ENCODE measurements around the gene FAM167B. TPM values are rescaled to one million over a fixed set of nuclear protein-coding genes. Genes with fewer than 3 reads are reported as not detected.

FAM167B gene
- total RNA-seq, 1 experiment from 2014 or later, result 1.3 TPM

DNA sequence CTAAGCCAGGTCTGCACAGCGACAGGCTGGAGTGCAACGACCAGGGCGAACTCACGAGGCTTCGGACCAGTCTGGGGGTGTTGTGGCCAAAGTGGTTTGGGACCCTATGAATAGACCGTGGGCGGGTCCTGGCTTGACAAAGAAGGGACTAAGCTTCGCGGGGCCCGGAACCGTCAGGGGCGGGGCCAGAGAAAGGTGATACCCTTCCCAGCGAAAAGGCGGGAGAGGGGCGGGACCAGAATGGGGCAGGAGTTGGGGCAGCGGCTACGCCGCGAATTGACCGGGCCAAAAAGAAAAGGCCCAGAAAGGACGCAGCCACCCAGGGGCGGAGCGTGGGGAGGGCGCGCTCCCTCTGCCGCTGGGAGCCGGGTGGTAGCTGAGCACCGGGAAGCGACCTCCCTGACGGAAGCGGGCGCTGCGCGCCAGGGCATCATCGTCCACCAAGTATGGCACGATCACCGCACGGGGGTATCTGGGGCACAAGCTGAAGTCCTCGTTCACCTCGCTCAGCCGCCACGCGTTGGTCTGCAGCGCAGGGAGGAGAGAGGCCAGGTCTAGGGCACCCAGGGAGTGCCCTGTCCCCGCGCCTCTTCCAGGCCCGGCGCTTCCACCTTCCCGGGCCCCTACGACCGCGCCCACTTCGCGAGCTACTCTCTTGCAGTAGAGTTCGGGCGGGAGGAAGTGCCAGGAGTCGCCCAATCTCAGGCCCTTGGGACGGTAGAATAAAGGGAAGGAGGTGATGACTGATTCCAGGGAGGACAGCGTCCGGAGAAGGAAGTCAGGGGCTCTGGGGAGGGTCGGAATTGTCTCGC, 6.7 kb upstream of the FAM167B start:
- Histone ChIP-seq H3K4me1 (ENCODE audit: insufficient read depth, low read length) (peaks cover 31% of the 10 kb centered on the region), H3K27me3 (ENCODE audit: low read length) (no peaks in the 10 kb centered on the region), H3K36me3 (ENCODE audit: low read depth, low read length) (no peaks in the 10 kb centered on the region), H3K4me2 (ENCODE audit: low read length) (peak overlapping the region; percentile 95), H3K9ac (ENCODE audit: low read length) (peak overlapping the region; percentile 56), H3K9me2 (replicated peaks; ENCODE audit: low read length) (no peaks in the 10 kb centered on the region), H3F3A (ENCODE audit: low read length, unreplicated experiment) (peaks cover 6% of the 10 kb centered on the region), H3K79me2 (ENCODE audit: low read length) (no peaks in the 10 kb centered on the region), H3K27ac (ENCODE audit: low read length) (peak overlapping the region; percentile 29), H3K4me3 (ENCODE audit: low read length) (peak overlapping the region; percentile 81), H3K9me3 (ENCODE audit: low read length) (no peaks in the 10 kb centered on the region), H4K20me1 (ENCODE audit: low read length) (no peaks in the 10 kb centered on the region), H2AFZ (ENCODE audit: low read length) (peak overlapping the region; percentile 82)
- intact Hi-C loops (cut with micrococcal nuclease), result loop anchor here (2.0 to 5.0 kb wide), 2 partner anchors 52 to 92 kb away; partner anchors contain the start of gene HDAC1
- CTCF ChIA-PET, result interaction anchor here (0.9 to 1.9 kb wide), 3 partner anchors 24 to 81 kb away, joined by 4 to 17 read pairs (median 8); no protein-coding TSS in a partner anchor
- BruUV-seq (replicated peaks), result TSS peak; percentile 70
- POLR2A ChIA-PET (ENCODE audit: unreplicated experiment), result interaction anchor here (0.5 to 1.1 kb wide), 5 partner anchors 25 to 82 kb away, joined by 3 to 5 read pairs (median 3); no protein-coding TSS in a partner anchor
- ATAC-seq, result peak; percentile 63
- TF ChIP-seq EZH2phosphoT487 (IDR thresholded peaks at IDR 0.05; ENCODE audit: borderline replicate concordance, low read length) (no peak), EZH2 (IDR thresholded peaks at IDR 0.05; ENCODE audit: low read length, unreplicated experiment) (no peak)
- TF ChIP-seq, protein P1, sequence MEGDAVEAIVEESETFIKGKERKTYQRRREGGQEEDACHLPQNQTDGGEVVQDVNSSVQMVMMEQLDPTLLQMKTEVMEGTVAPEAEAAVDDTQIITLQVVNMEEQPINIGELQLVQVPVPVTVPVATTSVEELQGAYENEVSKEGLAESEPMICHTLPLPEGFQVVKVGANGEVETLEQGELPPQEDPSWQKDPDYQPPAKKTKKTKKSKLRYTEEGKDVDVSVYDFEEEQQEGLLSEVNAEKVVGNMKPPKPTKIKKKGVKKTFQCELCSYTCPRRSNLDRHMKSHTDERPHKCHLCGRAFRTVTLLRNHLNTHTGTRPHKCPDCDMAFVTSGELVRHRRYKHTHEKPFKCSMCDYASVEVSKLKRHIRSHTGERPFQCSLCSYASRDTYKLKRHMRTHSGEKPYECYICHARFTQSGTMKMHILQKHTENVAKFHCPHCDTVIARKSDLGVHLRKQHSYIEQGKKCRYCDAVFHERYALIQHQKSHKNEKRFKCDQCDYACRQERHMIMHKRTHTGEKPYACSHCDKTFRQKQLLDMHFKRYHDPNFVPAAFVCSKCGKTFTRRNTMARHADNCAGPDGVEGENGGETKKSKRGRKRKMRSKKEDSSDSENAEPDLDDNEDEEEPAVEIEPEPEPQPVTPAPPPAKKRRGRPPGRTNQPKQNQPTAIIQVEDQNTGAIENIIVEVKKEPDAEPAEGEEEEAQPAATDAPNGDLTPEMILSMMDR (conservative IDR thresholded peaks at IDR 0.05; ENCODE audit: low read depth, low read length), result peak; percentile 51
- DNase-seq, result peak; percentile 75

GRCh38 chr1:32241001-32241763, 5.8 kb upstream of the FAM167B start:
- Histone ChIP-seq H3K36me3 (ENCODE audit: low read depth, low read length) (no peaks in the 10 kb centered on the region), H3K27me3 (ENCODE audit: low read length) (no peaks in the 10 kb centered on the region), H2AFZ (ENCODE audit: low read length) (peak overlapping the region; percentile 82), H3K4me2 (ENCODE audit: low read length) (peak overlapping the region; percentile 95), H4K20me1 (ENCODE audit: low read length) (no peaks in the 10 kb centered on the region), H3K4me3 (ENCODE audit: low read length) (peak overlapping the region; percentile 81), H3K79me2 (ENCODE audit: low read length) (no peaks in the 10 kb centered on the region), H3K9me2 (replicated peaks; ENCODE audit: low read length) (no peaks in the 10 kb centered on the region), H3F3A (ENCODE audit: low read length, unreplicated experiment) (no peaks in the 10 kb centered on the region), H3K4me1 (ENCODE audit: insufficient read depth, low read length) (peaks cover 24% of the 10 kb centered on the region), H3K27ac (ENCODE audit: low read length) (peak overlapping the region; percentile 29), H3K9ac (ENCODE audit: low read length) (peak overlapping the region; percentile 56), H3K9me3 (ENCODE audit: low read length) (no peaks in the 10 kb centered on the region)
- BruUV-seq (replicated peaks), result no TSS peak
- intact Hi-C loops (cut with micrococcal nuclease), result loop anchor here (2.0 to 5.0 kb wide), 2 partner anchors 52 to 91 kb away; partner anchors contain the start of gene HDAC1
- peak; percentile 62 for ATAC-seq
- no peak for TF ChIP-seq EZH2phosphoT487 (IDR thresholded peaks at IDR 0.05; ENCODE audit: borderline replicate concordance, low read length)
- TF ChIP-seq, protein P1 (conservative IDR thresholded peaks at IDR 0.05; ENCODE audit: low read depth, low read length), result no peak
- TF ChIP-seq EZH2 (IDR thresholded peaks at IDR 0.05; ENCODE audit: low read length, unreplicated experiment), result no peak
- CTCF ChIA-PET, result interaction anchor here (0.9 to 1.9 kb wide), 4 partner anchors 25 to 80 kb away, joined by 3 to 17 read pairs (median 6); partner anchors contain the start of gene HDAC1
- POLR2A ChIA-PET (ENCODE audit: unreplicated experiment), result interaction anchor here (0.5 to 1.1 kb wide), 2 partner anchors 50 to 81 kb away, joined by 3 read pairs; no protein-coding TSS in a partner anchor
- DNase-seq, result peak; percentile 57
